ENCODE results near the gene CD2.

GRCh38 chr1:116811321-116811720, 57.1 kb downstream of the CD2 start:
- no peak for TF ChIP-seq REST (IDR thresholded peaks at IDR 0.05; ENCODE audit: insufficient read depth in 1 of 2, low read depth in 2 of 2, low read length in 2 of 2)
- no peak for TF ChIP-seq POLR2AphosphoS5 (IDR thresholded peaks at IDR 0.05; ENCODE audit: low read depth, low read length)
- TF ChIP-seq FOXP2 (optimal IDR thresholded peaks at IDR 0.05; ENCODE audit: borderline replicate concordance, extremely low read depth, extremely low read length, insufficient read depth) = no peak
